A673 (cell line): Measurements from ENCODE around the gene ATP1A2. TPM values are rescaled to one million over a fixed set of nuclear protein-coding genes. Genes with fewer than 3 reads are reported as not detected.

Experiments used
- BruUV-seq: library from RNA; stranded (reverse); fragments of 400-500 nt; replicated peaks from 2 replicates; lab custom pipeline; 2021; lab: Mats Ljungman, UMichigan
- CTCF ChIA-PET: fragments of 300-600 bp; sonication (Branson Sonifier 250); formaldehyde crosslinking; loops from one replicate; lab custom pipeline; 2022; ENCODE audit warnings: antibody characterized with exemption; lab: Charles Lee
- POLR2A ChIA-PET: fragments of 300-600 bp; sonication (Branson Sonifier 250); formaldehyde crosslinking; loops from one replicate; lab custom pipeline; 2022; ENCODE audit warnings: antibody characterized with exemption; ENCODE audit not compliant: low non-redundant PET; lab: Charles Lee
- DNase-seq: peaks from one replicate; pipeline ENCODE4 v3.0.0-alpha.2; 2015; ENCODE audit warnings: low spot score
- H3K27ac ChIP-seq: fragments of 200-600 bp; sonication (generic); 2 replicates; pipeline ENCODE4 v1.5.1; 2016; ENCODE audit warnings: mixed run types, low read depth, mild to moderate bottlenecking, mixed read lengths, antibody characterized with exemption, low read length; ENCODE audit not compliant: poor library complexity, severe bottlenecking
- H3K27me3 ChIP-seq: fragments of 200-600 bp; sonication (generic); replicated peaks from 2 replicates; pipeline ENCODE4 v1.6.1; 2017; ENCODE audit warnings: mixed run types, low read depth, mild to moderate bottlenecking, mixed read lengths, antibody characterized with exemption, low read length; ENCODE audit not compliant: insufficient read depth, poor library complexity
- H3K36me3 ChIP-seq: fragments of 200-600 bp; sonication (generic); 2 replicates; pipeline ENCODE4 v1.6.1; 2016; ENCODE audit warnings: mixed run types, mild to moderate bottlenecking, mixed read lengths, antibody characterized with exemption, low read length; ENCODE audit not compliant: insufficient read depth, poor library complexity, severe bottlenecking
- H3K4me1 ChIP-seq: fragments of 200-600 bp; sonication (generic); 2 replicates; pipeline ENCODE4 v1.6.1; 2017; ENCODE audit warnings: mixed run types, mild to moderate bottlenecking, mixed read lengths, antibody characterized with exemption, low read length; ENCODE audit not compliant: insufficient read depth, poor library complexity, severe bottlenecking
- H3K4me3 ChIP-seq: fragments of 200-600 bp; sonication (generic); 2 replicates; pipeline ENCODE4 v1.5.1; 2016; ENCODE audit warnings: low read depth, mixed run types, mild to moderate bottlenecking, mixed read lengths, low read length; ENCODE audit not compliant: poor library complexity, severe bottlenecking
- H3K9me3 ChIP-seq: fragments of 200-600 bp; sonication (generic); 2 replicates; pipeline ENCODE4 v1.6.1; 2016; ENCODE audit warnings: mixed run types, low read depth, mild to moderate bottlenecking, mixed read lengths, antibody characterized with exemption, low read length; ENCODE audit not compliant: poor library complexity, severe bottlenecking
- EZH2 ChIP-seq: fragments of 200-600 bp; sonication (generic); IDR thresholded peaks from 2 replicates; pipeline ENCODE4 v1.6.1; 2017; ENCODE audit warnings: borderline replicate concordance, low read depth, mild to moderate bottlenecking, mixed read lengths, antibody characterized with exemption, low read length; ENCODE audit not compliant: poor library complexity, severe bottlenecking
- intact Hi-C: fragments of 100-400 bp; cut with micrococcal nuclease; formaldehyde crosslinking; loops from one replicate; pipeline ENCODE4 v1.10.0; 2022; ENCODE audit not compliant: unreplicated experiment
- total RNA-seq: library from RNA; stranded (reverse); gene quantifications from 2 replicates; pipeline ENCODE4 v1.2.3, GENCODE V29; 2021
- TF ChIP-seq, protein P1 (sequence below): fragments of 300-800, 200-600 bp; sonication (generic); conservative IDR thresholded peaks from 2 replicates; pipeline ENCODE4 v1.5.1; 2017; ENCODE audit warnings: low read depth, mild to moderate bottlenecking, antibody characterized with exemption, low read length, moderate library complexity, mixed read lengths

ATP1A2 gene
- total RNA-seq, 1 experiment from 2014 or later = not detected

DNA sequence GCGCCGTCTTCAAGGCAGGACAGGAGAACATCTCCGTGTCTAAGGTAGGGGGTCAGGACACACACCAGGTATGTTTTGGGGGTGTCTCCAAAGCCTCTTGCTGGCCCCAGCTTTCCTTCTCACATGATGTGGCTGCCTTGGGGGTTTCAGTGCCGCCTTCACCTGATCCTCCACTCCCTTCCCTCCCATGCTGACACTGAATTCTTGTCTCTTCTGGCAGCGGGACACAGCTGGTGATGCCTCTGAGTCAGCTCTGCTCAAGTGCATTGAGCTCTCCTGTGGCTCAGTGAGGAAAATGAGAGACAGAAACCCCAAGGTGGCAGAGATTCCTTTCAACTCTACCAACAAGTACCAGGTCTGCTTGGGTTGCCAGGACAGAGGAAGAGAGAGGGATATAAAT lies 13.5 kb downstream of the ATP1A2 start:
- no peak overlapping the region for H3K4me3 ChIP-seq

DNA sequence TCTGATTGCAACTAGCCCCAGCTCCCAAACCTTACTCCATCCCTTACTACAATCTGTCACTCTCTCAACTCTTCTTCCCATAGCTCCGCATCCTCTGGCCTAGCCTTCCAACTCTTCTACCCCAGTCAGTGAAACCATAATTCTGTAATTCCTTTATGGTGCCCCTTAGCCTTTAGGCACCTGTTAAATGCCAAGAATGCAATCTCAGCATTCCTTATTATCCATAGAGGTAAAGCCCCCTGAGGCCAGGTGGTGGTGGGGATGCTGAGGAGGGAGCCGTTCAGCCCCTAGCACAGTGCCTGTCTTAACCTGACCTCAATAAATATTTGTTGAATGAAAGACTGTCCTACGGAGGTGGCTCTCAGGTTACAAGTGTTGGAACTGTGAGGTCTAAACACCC lies 14.0 kb downstream of the ATP1A2 start:
- TF ChIP-seq, protein P1, sequence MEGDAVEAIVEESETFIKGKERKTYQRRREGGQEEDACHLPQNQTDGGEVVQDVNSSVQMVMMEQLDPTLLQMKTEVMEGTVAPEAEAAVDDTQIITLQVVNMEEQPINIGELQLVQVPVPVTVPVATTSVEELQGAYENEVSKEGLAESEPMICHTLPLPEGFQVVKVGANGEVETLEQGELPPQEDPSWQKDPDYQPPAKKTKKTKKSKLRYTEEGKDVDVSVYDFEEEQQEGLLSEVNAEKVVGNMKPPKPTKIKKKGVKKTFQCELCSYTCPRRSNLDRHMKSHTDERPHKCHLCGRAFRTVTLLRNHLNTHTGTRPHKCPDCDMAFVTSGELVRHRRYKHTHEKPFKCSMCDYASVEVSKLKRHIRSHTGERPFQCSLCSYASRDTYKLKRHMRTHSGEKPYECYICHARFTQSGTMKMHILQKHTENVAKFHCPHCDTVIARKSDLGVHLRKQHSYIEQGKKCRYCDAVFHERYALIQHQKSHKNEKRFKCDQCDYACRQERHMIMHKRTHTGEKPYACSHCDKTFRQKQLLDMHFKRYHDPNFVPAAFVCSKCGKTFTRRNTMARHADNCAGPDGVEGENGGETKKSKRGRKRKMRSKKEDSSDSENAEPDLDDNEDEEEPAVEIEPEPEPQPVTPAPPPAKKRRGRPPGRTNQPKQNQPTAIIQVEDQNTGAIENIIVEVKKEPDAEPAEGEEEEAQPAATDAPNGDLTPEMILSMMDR = no peak
- TF ChIP-seq EZH2 = no peak
- Histone ChIP-seq H3K9me3 (no peaks in the 10 kb centered on the region), H3K36me3 (no peaks in the 10 kb centered on the region), H3K27me3 (no peaks in the 10 kb centered on the region), H3K4me3 (no peak overlapping the region), H3K4me1 (no peaks in the 10 kb centered on the region), H3K27ac (no peak overlapping the region)
- no TSS peak for BruUV-seq
- no peak for DNase-seq
- CTCF ChIA-PET = no interaction called here
- POLR2A ChIA-PET = no interaction called here
- intact Hi-C loops = no loop called here

More for the DNA sequence above, 13.5 kb downstream of the ATP1A2 start:
- Histone ChIP-seq H3K27me3 (no peaks in the 10 kb centered on the region), H3K36me3 (no peaks in the 10 kb centered on the region), H3K4me1 (no peaks in the 10 kb centered on the region), H3K9me3 (no peaks in the 10 kb centered on the region), H3K27ac (no peak overlapping the region)
- BruUV-seq = no TSS peak
- no peak for DNase-seq
- ChIA-PET POLR2A (no interaction called here), CTCF (interaction anchor here (1.2 kb wide), 1 partner anchor 123 kb away, joined by 3 read pairs; no protein-coding TSS in a partner anchor)
- TF ChIP-seq, protein P1 = no peak
- no peak for TF ChIP-seq EZH2
- intact Hi-C loops = no loop called here

DNA sequence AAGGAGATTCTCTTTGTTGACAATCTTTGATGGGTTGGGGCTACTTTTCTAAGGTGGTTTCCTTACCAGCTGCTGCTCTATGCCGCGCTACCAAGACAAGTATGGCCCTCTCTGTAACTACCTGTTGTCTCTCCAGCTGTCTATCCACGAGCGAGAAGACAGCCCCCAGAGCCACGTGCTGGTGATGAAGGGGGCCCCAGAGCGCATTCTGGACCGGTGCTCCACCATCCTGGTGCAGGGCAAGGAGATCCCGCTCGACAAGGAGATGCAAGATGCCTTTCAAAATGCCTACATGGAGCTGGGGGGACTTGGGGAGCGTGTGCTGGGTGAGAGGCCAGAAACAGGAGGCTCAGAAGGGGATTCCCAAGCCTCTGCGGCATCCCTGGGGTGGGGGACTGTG lies 14.4 kb downstream of the ATP1A2 start:
- no peaks in the 10 kb centered on the region for H3K36me3 ChIP-seq
- TF ChIP-seq EZH2 = no peak
- TF ChIP-seq, protein P1 = no peak
- no peaks in the 10 kb centered on the region for H3K4me1 ChIP-seq
- ChIA-PET POLR2A (no interaction called here), CTCF (interaction anchor here (0.6 kb wide), 1 partner anchor 62 kb away, joined by 10 read pairs; no protein-coding TSS in a partner anchor)
- H3K27ac ChIP-seq = no peak overlapping the region
- no peaks in the 10 kb centered on the region for H3K27me3 ChIP-seq
- no TSS peak for BruUV-seq
- H3K9me3 ChIP-seq = no peaks in the 10 kb centered on the region
- no peak overlapping the region for H3K4me3 ChIP-seq
- intact Hi-C loops = no loop called here
- no peak for DNase-seq
